Astrocyte of the cerebellum (primary cell): ENCODE measurements around the gene SRSF10.

ENCODE experiments used
- DNase-seq: peaks from one replicate; pipeline ENCODE4 v3.0.0-alpha.2; 2011; ENCODE audit warnings: low read depth
- H3K4me3 ChIP-seq: 2 replicates; pipeline ENCODE4 v1.5.1; 2011; ENCODE audit warnings: mild to moderate bottlenecking, low read depth, low read length, moderate library complexity
- CTCF ChIP-seq: IDR thresholded peaks from 2 replicates; pipeline ENCODE4 v1.5.1; 2012; ENCODE audit warnings: low read length, low read depth, moderate library complexity, mild to moderate bottlenecking; ENCODE audit errors: missing control alignments
- in situ Hi-C: cut with HindIII; loops from 2 replicates; pipeline ENCODE4 v1.10.0; 2017; ENCODE audit warnings: low sequenced_read_pairs

The SRSF10 gene

GRCh38 chr1:23931491-23931880, 48.6 kb downstream of the SRSF10 start:
- TF ChIP-seq CTCF: no peak
- DNase-seq: no peak
- no peak overlapping the region for H3K4me3 ChIP-seq
- in situ Hi-C loops: no loop called here

GRCh38 chr1:23930861-23931490, 49.2 kb downstream of the SRSF10 start:
- no peak for DNase-seq
- H3K4me3 ChIP-seq: no peak overlapping the region
- TF ChIP-seq CTCF: no peak
- in situ Hi-C loops: no loop called here

GRCh38 chr1:23930270-23930669, 49.9 kb downstream of the SRSF10 start:
- H3K4me3 ChIP-seq: no peak overlapping the region
- no peak for DNase-seq
- in situ Hi-C loops: no loop called here
- no peak for TF ChIP-seq CTCF

- no peak for DNase-seq
- no peak overlapping the region for H3K4me3 ChIP-seq
Observed at GRCh38 chr1:23928789-23929188, 51.3 kb downstream of the SRSF10 start.

GRCh38 chr1:23927097-23927496, 53.0 kb downstream of the SRSF10 start:
- TF ChIP-seq CTCF: no peak
- DNase-seq: no peak
- in situ Hi-C loops: no loop called here
- no peak overlapping the region for H3K4me3 ChIP-seq

More at GRCh38 chr1:23928789-23929188, 51.3 kb downstream of the SRSF10 start:
- in situ Hi-C loops: no loop called here
- no peak for TF ChIP-seq CTCF

GRCh38 chr1:23925279-23925678, 54.8 kb downstream of the SRSF10 start:
- in situ Hi-C loops: no loop called here

More at GRCh38 chr1:23925279-23925678, 54.8 kb downstream of the SRSF10 start:
- H3K4me3 ChIP-seq: no peak overlapping the region
- TF ChIP-seq CTCF: no peak
- DNase-seq: no peak
